Stimulated activated CD4-positive, alpha-beta T cell treated with anti-CD3 and anti-CD28 coated beads, TNF-alpha, amount 100 ng/mL, for 1 hour (primary cell): ENCODE results near the gene ZFYVE9.
"Not testable (repeated sequence)": the region's sequence is repeated elsewhere in the genome, so short reads cannot be mapped to it uniquely, and the experiment has no call there.

Experiments used
- DNase-seq, 3 donors: peaks; one replicate each; pipeline ENCODE4 v3.0.0-alpha.2; 2020; ENCODE audit warnings: low read depth in 3 of 3, low spot score in 1 of 3

ZFYVE9 gene, protein sequence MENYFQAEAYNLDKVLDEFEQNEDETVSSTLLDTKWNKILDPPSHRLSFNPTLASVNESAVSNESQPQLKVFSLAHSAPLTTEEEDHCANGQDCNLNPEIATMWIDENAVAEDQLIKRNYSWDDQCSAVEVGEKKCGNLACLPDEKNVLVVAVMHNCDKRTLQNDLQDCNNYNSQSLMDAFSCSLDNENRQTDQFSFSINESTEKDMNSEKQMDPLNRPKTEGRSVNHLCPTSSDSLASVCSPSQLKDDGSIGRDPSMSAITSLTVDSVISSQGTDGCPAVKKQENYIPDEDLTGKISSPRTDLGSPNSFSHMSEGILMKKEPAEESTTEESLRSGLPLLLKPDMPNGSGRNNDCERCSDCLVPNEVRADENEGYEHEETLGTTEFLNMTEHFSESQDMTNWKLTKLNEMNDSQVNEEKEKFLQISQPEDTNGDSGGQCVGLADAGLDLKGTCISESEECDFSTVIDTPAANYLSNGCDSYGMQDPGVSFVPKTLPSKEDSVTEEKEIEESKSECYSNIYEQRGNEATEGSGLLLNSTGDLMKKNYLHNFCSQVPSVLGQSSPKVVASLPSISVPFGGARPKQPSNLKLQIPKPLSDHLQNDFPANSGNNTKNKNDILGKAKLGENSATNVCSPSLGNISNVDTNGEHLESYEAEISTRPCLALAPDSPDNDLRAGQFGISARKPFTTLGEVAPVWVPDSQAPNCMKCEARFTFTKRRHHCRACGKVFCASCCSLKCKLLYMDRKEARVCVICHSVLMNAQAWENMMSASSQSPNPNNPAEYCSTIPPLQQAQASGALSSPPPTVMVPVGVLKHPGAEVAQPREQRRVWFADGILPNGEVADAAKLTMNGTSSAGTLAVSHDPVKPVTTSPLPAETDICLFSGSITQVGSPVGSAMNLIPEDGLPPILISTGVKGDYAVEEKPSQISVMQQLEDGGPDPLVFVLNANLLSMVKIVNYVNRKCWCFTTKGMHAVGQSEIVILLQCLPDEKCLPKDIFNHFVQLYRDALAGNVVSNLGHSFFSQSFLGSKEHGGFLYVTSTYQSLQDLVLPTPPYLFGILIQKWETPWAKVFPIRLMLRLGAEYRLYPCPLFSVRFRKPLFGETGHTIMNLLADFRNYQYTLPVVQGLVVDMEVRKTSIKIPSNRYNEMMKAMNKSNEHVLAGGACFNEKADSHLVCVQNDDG (N-terminal part only)

DNA sequence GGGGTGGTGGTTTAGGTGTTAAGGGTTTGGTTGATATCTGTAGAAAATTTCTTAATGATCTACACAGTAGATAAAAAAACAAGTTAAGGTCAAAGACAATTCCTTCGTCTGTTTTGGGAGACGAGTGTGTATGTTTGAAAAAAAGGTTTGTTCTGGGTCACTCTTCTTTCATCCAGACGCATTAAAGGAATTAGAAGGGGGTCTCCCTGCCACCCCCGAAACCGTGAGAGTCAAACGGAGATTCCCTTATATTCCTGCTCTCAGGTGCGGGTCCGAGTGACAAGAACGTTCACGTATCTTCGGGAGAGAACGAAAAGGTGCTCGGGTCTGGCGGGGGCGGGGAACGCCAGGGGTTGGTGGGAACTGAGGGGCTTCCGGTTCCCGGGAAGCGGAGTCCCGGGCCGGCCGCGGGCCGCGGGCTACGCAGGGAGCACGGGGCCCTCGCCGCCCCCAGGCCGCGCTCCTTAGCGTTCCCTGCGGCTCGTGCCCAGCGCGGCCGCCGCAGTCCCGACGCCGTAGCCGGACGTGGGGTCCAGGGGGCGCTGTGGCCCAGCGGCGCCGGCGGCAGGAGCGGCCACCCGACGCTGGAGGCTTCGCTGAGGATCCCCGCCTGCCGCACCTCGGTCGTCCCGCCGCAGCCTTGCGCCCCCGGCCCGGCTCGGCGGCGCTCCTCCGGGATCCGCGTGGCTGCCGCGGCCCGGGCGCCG, at the start of gene ZFYVE9:
Gene ZFYVE9 (plus strand): TSS at position 577 of the 707 bp plus-strand sequence. CDS start 91,118 bp downstream, outside the sequence.
- peak; percentile 25 to 60 (median 55) for DNase-seq

DNA sequence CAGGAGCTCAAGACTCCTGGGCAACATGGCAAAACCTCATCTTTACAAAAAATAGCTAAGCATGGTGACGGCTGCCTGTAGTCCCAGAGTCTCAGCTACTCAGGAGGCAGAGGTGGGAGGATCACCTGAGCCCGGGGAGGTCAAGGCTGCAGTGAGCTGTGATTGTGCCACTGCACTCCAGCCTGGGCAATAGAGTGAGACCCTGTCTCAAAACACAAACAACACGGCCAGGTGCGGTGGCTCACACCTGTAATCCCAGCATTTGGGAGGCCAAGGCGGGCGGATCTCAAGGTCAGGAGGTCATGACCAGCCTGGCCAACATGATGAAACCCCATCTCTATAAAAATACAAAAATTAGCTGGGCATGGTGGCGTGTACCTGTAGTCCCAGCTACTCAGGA, 47.6 kb upstream of the ZFYVE9 start:
- DNase-seq, result not testable (repeated sequence)

DNA sequence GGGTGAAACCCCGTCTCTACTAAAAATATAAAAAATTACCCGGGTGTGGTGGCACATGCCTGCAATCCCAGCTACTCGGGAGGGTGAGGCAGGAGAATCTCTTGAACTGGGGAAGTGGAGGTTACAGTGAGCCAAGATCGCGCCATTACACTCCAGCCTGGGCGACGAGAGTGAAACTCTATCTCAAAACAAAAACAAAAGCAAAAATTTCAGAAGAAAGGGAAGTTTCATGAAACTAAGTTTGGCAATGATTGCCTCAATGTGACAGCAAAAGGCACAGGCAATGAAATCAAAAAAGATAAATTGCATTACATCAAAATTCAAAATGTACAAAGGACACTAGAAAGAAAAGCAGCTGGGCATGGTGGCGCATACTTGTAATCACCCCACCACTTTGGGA, 45.7 kb upstream of the ZFYVE9 start:
- DNase-seq, result no peak

- DNase-seq, result no peak
These were observed 43.6 kb upstream of the ZFYVE9 start for GRCh38 chr1:52098139-52098871.

DNA sequence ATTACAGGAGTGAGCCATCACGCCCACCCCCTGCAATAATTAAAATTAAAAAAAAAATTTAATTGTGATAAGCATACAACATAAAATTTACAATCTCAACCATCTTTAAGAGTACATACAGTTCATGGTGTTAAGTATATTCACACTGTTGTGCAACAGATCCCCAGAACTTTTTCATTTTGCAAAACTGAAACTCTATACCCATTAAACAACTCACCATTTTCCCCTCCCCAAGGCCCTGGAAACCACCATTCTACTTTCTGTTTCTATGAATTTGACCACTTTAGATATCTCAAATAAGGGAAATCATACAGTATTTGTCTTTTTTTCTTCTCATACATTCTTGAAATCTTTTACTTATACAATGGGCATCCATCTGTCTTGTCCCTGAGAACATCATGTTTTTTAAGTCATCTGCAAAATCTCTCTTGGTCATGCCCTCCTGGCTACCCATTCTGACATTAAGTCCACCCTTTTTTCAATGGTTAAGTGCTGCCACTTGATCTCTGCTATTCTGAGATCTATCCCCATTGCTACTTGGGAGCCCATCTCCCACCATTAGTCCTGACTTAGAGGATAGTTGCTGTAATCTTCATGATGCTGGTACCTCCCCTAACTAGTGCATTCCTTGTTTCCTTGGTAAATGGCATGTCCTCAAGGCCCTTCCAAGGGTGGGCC, 39.4 kb upstream of the ZFYVE9 start:
- no peak for DNase-seq

DNA sequence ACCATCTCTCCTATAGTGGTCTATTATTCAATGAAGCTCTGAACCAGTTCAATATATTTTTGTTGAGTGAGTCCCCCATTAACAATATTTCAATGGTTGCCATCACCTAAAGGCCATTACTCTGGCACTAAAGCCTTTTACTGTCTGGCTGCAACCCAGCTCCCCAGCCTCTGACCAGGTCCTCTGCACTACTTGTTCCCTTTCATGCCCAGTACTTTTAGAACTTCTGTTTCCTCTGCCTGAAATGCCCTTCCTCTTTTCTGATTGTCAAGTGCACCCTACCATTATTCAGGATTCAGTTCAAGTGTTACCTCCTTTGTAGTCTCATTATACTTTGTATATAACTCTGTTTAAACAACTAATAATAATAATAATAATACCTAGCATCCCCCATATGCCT, 30.4 kb upstream of the ZFYVE9 start:
- DNase-seq, result no peak

DNA sequence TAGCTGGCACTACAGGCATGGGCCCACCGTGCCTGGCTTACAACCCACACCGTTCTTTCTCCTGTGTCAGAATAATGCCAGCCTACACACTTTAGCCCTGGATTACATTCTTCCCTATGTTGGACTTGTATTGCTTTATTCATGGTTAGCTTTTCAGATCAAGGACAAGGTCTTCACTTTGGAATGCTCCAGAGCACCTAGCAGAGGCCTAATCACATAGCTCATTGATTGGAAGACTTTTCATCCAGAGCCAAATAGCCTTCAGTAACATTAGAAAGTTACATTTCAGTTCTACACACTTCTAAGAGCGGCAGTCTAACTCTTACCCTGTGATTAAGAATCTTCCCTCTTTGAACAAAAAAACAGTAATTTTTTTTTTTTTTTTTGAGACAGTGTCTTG, 29.4 kb upstream of the ZFYVE9 start:
- no peak for DNase-seq

GRCh38 chr1:52119301-52120079, 22.4 kb upstream of the ZFYVE9 start:
- no peak for DNase-seq

GRCh38 chr1:52122384-52122783, 19.5 kb upstream of the ZFYVE9 start:
- DNase-seq, result no peak

- no peak for DNase-seq
These were observed 18.3 kb upstream of the ZFYVE9 start for GRCh38 chr1:52123622-52124021.

GRCh38 chr1:52125736-52126359, 16.0 kb upstream of the ZFYVE9 start:
- no peak for DNase-seq

DNA sequence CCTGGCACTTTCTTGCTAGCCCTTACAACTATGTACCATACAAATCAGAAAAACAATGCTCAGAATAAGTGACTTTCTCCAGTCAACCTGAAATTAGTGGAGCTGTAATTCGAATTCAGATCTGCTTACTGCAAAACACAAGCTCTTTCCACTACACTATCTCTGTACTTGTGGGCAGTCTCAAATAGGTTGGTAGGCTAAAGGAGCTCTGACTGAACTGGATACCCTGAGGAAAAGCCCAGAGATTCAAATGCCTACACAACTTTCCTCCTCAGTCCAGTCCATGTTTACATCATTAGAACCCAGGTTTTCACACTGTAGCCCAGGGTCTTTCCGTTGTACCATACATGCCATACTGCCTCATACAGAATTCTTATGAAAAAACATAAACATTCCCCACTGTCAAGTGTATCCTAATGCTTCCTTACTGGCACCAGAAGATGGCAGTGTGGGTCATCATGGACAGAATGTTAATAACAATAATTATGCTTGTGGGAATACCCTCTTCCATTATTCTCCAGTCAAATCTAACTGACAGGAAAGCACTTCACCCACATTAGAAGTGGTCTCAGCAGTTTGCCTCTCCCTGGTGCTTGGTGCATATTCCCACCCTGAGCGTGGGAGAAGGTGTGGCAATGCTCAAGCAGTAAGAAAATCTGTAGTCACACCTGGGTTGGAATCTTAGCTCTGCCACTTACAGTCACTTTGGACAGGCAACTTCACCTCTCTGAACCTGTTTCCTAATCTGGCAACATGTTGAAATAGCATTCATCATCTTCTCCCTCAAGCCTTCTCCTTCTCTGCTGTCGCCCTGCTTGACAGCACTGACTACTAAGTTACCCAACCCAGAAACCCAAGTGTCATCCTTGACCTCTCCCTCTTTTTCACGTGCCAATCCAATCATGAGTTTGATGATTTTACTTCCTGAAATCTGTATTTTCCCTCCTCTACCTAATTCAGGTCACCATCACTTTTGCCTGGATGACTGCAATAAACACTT, 14.4 kb upstream of the ZFYVE9 start:
- DNase-seq, result no peak

- DNase-seq, result no peak
These were observed 1.9 kb upstream of the ZFYVE9 start for GRCh38 chr1:52139817-52140540.

DNA sequence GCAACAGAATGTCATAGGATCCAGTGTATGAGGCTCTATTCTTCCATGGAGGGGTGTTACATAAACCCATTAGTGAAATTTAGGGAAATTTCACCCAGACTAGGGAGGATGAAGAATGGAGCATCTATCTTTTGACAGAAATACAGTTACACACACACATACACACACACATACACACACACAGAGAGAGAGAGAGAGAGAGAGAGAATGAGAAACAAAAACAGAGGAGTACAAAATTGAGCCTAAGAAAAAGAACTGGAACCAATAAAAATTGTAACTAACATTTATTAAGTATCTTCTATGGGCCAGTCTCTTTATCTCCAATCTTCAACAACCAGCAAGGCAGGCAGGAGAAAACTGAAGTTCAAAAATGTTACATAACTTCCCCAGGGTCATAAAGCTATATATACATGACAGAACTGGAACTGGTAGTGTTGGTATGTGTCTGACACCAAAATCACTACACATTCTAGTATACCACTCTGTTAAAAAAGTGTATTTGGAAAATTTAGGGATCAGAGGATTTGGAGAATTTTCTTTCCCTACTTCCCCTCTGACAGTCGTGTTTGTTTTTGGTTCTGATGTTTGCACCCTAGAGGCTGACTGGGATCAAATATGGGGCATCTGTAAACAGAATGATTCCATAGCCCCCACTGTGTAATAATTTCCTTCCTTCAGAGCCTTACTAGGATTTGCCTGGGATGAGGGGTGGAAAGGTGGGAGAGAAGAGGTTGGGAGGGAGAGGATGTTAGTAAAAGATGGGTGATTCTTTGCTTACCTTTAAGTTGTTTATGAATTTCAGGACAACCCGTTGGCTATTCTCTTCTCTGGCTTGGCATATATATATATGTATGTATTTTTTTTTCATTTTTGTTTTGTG, 1.0 kb upstream of the ZFYVE9 start:
- DNase-seq, result no peak
